Frontal cortex (tissue), 4 donors: Measurements from ENCODE around the gene ITGB3. TPM values are rescaled to one million over a fixed set of nuclear protein-coding genes. Genes with fewer than 3 reads are reported as not detected.

ENCODE experiments used
- DNase-seq, 2 donors: peaks; one replicate each; pipeline ENCODE4 v3.0.0; 2012; ENCODE audit warnings: low spot score in 2 of 2
- FAIRE-seq: peaks from 2 replicates; lab custom pipeline; 2012; peaks lifted over from hg19 to GRCh38; lab: Jason Lieb, UNC
- total RNA-seq: library from RNA; depleted of rRNA; stranded (reverse); fragments of >200 nt; gene quantifications from one replicate; pipeline ENCODE4 v1.2.3, GENCODE V29; 2014
- donor health status: control.
- donor health status: control.
- donor health status: control.

The ITGB3 gene
- total RNA-seq, 1 donor from 2014 or later: 1.2 TPM

- no peak for FAIRE-seq
- no peak for DNase-seq
Observed at GRCh38 chr17:47291242-47291873, 37.7 kb downstream of the ITGB3 start.

DNA sequence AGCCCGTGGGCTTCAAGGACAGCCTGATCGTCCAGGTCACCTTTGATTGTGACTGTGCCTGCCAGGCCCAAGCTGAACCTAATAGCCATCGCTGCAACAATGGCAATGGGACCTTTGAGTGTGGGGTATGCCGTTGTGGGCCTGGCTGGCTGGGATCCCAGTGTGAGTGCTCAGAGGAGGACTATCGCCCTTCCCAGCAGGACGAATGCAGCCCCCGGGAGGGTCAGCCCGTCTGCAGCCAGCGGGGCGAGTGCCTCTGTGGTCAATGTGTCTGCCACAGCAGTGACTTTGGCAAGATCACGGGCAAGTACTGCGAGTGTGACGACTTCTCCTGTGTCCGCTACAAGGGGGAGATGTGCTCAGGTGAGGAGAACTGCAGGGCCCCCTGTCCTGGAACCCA lies 38.6 kb downstream of the ITGB3 start:
- no peak for FAIRE-seq

DNA sequence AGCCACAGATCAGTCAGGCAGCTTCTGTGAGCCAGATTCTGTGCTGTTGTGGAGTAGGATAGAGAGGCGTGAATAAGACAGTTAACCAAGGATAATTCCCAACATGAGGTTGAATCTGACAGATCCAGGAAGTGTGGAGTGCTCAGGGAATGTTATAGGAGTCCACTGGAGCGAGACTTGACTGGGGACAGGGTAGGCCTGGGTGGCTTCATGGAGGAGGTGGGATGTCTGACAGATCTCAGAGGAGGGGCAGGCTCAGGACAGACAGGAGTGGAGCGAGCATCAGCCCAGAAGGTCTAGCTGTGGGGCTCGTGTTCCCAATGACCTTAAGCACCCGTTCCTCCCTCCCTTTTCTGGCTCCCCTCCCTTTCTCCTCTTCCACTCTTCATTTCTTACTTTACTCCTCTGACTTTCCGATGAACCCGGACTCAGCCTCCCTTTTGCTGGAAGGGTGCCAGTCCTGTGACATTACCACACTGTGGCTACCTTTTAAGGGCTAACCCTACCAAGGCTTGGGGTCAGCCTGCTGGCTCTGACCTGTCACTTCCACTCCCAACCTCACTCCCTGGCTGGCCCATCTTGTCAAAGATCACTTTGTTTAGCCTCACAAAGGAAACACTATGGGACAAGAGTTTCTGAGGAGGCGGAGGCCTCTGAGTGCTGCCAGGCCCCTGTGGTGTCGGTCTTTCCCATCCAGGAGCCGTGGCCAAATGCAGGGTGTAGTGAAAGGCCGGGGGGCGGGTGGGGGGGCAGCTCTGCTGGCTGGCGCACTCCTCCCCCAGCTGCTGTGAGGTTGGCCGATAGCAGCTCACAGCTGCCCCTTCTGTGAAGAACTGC lies 41.6 kb downstream of the ITGB3 start:
- FAIRE-seq (no peak), DNase-seq (peak in 1 of 2 donors; percentile 34)

More for the DNA sequence above, 38.6 kb downstream of the ITGB3 start:
- no peak for DNase-seq

- no peak for DNase-seq
- FAIRE-seq: no peak
Observed at GRCh38 chr17:47295874-47296255, 42.2 kb downstream of the ITGB3 start.

- DNase-seq (no peak), FAIRE-seq (no peak)
Observed at GRCh38 chr17:47297661-47298400, 44.2 kb downstream of the ITGB3 start.

- FAIRE-seq: no peak
- no peak for DNase-seq
Observed at GRCh38 chr17:47298712-47299111, 45.1 kb downstream of the ITGB3 start.

DNA sequence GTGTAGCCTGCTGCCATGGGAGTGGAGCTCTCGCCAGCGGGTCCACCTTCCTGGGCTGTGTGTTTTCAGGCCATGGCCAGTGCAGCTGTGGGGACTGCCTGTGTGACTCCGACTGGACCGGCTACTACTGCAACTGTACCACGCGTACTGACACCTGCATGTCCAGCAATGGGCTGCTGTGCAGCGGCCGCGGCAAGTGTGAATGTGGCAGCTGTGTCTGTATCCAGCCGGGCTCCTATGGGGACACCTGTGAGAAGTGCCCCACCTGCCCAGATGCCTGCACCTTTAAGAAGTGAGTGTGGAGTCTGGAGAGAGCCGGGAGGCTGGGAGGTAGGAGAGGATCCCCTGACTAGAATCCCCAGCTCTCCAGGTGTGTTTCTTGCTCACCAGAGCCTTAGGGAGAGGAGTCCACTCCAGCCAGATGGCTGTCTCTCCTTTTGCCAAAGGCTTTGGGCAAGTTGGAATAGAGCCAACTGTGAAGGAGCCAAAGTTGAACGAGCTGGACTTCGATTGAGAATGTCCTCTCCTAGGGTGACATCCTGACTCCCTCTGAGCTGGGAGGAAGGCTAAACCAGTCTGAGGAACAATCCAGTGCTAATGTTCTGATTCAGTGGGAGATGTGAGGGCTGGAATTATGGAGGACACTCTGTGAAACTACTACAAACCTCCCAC lies 45.7 kb downstream of the ITGB3 start:
- no peak for FAIRE-seq
- no peak for DNase-seq

DNA sequence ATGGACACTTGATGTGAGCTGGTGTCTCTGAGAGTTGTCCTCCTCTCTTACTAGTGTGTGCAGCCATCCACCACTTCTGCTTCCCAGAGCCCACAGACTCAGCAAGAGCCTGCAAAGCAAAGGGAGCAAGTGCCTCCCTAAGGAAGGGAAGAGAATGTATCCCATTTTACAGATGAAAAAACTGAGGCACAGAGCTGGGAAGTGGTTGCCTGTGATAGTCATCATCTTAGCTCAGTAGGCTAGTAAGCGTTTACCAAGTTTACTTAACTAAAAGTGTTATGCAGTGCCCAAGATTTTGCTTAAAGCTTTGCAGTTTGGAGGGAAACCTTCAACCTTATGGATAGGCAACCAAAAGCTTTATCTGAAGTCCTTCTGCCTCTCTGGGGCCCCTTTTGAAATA lies 47.1 kb downstream of the ITGB3 start:
- FAIRE-seq (no peak), DNase-seq (no peak)

DNA sequence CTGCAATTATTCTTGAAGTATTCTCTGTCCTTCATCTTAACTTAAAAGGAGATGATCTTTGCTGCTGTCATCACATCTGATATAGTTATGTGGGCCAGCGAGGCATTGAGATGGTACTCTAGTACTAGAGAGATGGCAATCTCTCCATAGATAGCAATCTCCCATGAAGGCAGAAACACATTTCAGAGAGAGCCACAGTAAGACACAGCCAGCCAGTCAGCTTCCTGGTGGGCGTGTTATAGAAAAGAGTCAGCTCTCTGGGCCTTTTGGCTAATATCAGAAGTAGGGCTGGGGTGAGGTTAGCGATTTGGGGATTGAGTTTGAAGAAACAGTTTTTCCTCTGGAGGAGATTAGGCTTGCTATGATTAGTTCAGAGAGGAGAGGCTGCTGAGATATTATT lies 47.5 kb downstream of the ITGB3 start:
- FAIRE-seq: no peak
- DNase-seq: no peak

GRCh38 chr17:47301831-47302230 lies 48.2 kb downstream of the ITGB3 start:
- no peak for FAIRE-seq
- DNase-seq: no peak

DNA sequence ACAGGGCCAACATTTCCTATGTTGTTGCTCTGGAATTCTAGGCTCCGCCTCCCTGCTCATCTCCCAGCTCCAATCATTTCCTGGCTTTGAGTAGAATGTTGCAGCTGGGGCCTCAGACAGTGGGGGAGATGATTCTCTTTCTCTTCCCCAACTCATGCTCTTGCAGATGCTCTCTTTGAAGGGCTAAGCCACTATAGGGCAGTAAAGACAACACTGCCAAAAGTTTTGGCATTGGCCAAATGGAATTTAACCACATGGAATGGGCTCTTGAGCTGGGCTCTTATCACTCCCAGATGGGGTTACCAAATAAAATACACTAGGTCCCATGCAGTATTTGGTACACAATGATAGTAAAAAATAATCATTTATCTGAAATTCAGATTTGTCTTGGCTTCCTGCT lies 50.6 kb downstream of the ITGB3 start:
- DNase-seq (no peak), FAIRE-seq (no peak)

DNA sequence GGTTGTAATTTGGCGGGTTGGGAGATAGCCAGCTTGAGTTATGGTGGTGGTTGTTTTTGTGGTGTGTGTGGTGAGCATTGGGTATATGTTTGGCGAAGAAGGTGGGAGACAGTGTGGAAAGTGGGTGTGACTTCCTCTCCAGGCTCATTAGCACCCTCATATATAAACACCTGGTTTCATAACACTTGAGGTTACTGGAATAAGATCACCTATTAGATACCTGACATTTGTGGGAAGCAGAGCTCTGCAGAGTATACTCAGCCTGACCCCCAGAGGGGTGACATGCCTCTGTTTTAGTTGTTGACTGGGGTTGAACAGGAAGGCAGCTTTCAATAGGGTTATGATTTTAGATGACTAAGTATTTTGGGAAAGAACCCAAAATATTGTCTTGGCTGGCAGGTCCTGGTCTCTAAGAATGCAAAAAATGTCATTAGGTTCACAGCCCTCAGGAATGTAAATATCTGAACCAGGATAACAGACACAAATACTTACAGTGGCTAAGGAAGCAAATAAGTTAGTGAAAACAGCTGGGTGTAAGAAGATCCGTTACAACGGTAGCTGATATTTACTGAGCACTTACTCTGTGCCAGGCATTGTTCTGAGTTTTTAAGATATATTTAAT lies 51.8 kb downstream of the ITGB3 start:
- FAIRE-seq: no peak
- DNase-seq: no peak

- no peak for FAIRE-seq
Observed at GRCh38 chr17:47310186-47310733, 56.6 kb downstream of the ITGB3 start.

GRCh38 chr17:47311420-47311819 lies 57.8 kb downstream of the ITGB3 start:
- no peak for FAIRE-seq

More at GRCh38 chr17:47310186-47310733, 56.6 kb downstream of the ITGB3 start:
- no peak for DNase-seq

GRCh38 chr17:47315451-47316266 lies 62.0 kb downstream of the ITGB3 start:
- FAIRE-seq: peak; percentile 95

More at GRCh38 chr17:47311420-47311819, 57.8 kb downstream of the ITGB3 start:
- no peak for DNase-seq

DNA sequence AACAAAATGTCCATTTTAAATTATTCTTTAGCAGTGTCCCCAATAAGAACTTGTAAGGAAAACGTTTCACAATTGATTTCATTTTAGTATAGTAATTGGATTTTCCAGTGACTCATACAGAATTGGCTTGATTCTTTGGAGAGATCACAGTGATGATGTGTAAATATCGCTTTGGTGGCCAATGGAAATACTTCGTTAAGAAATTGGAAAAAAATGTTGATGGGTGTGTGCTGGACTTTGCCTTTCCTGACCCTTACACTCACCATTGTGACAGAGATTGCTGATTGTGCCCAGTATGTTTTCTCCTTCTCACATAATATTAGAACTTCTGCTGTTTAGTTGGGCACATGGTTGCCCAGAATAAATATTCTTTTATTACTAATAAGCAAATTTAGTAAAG lies 62.7 kb downstream of the ITGB3 start:
- FAIRE-seq: no peak
- no peak for DNase-seq

More at GRCh38 chr17:47315451-47316266, 62.0 kb downstream of the ITGB3 start:
- DNase-seq: peak; percentile 52 to 70

GRCh38 chr17:47317119-47317518 lies 63.5 kb downstream of the ITGB3 start:
- DNase-seq (no peak), FAIRE-seq (no peak)

GRCh38 chr17:47318197-47318918 lies 64.7 kb downstream of the ITGB3 start:
- FAIRE-seq: no peak
- no peak for DNase-seq
